ENCODE results near the gene COASY.
A peak's percentile ranks its signal among the peaks of the same experiment; 100 is the strongest.
"Not testable (repeated sequence)": the region's sequence is repeated elsewhere in the genome, so short reads cannot be mapped to it uniquely, and the experiment has no call there.

Gene COASY

DNA sequence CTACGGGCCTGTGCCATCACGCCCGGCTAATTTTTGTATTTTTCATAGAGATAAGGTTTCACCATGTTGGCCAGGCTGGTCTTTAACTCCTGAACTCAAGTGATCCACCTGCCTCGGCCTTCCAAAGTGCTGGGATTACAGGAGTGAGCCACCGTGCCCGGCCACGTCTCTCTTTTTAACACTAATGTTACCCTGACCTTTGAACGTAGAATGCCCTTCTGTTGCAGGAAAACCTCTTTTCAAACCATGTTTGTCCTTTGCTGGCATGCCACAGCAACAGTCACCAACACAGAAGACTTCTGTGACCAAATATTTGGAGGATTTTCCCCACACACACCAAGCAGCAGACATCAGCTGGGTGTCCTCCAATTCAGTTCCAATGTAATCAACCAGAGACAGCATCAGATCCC, 17.1 kb upstream of the COASY start:
- Histone ChIP-seq H3K4me2 (no peak overlapping the region), H3K4me1 (peaks cover 13 to 23% (median 17%) of the 10 kb centered on the region in 10 experiments; a peak in 19 of 20 replicates)

GRCh38 chr17:42545755-42546505, 16.0 kb upstream of the COASY start:
- H3K27ac ChIP-seq; H3K4me2 ChIP-seq; H3K9me3 ChIP-seq (replicated peaks in 1 of 11); H3K9ac ChIP-seq; H3K4me3 ChIP-seq: not testable (repeated sequence)
- peaks cover 28 to 42% (median 38%) of the 10 kb centered on the region in 11 experiments; a peak in 21 of 22 replicates for H3K36me3 ChIP-seq
- peaks cover 14 to 23% (median 17%) of the 10 kb centered on the region in 10 experiments; a peak in 19 of 20 replicates for H3K4me1 ChIP-seq
- H3K27me3 ChIP-seq = peaks cover 0 to 15% (median 0%) of the 10 kb centered on the region in 11 experiments; a peak in 3 of 22 replicates
- H4K20me1 ChIP-seq = peaks cover 0 to 57% (median 20%) of the 10 kb centered on the region in 11 experiments; a peak in 15 of 22 replicates

More for the DNA sequence above, 17.1 kb upstream of the COASY start:
- H3K27ac ChIP-seq = no peak overlapping the region
- H3K27me3 ChIP-seq = peaks cover 0 to 15% (median 0%) of the 10 kb centered on the region in 11 experiments; a peak in 3 of 22 replicates
- H4K20me1 ChIP-seq = peaks cover 0 to 56% (median 18%) of the 10 kb centered on the region in 11 experiments; a peak in 15 of 22 replicates
- no peaks in the 10 kb centered on the region for H3K9me3 ChIP-seq (replicated peaks in 1 of 11)
- TF ChIP-seq Cebpa-rat (IDR thresholded peaks at IDR 0.05) = no peak
- peaks cover 28 to 53% (median 41%) of the 10 kb centered on the region in 11 experiments; a peak in 21 of 22 replicates for H3K36me3 ChIP-seq
- no peak overlapping the region for H3K9ac ChIP-seq
- no peak overlapping the region for H3K4me3 ChIP-seq

- peaks cover 0 to 65% (median 28%) of the 10 kb centered on the region in 11 experiments; a peak in 17 of 22 replicates for H4K20me1 ChIP-seq
- H3K9ac ChIP-seq = no peak overlapping the region
- no peak overlapping the region for H3K4me3 ChIP-seq
- no peak overlapping the region for H3K27ac ChIP-seq
- peaks cover 21 to 38% (median 28%) of the 10 kb centered on the region in 11 experiments; a peak in 20 of 22 replicates for H3K36me3 ChIP-seq
- no peak for TF ChIP-seq Cebpa-rat (IDR thresholded peaks at IDR 0.05)
- no peaks in the 10 kb centered on the region for H3K9me3 ChIP-seq (replicated peaks in 1 of 11)
- no peak overlapping the region for H3K4me2 ChIP-seq
- H3K4me1 ChIP-seq = peaks cover 13 to 22% (median 16%) of the 10 kb centered on the region in 10 experiments; a peak in 19 of 20 replicates
- H3K27me3 ChIP-seq = peaks cover 0 to 15% (median 0%) of the 10 kb centered on the region in 11 experiments; a peak in 3 of 22 replicates
These were observed 14.9 kb upstream of the COASY start for GRCh38 chr17:42547001-42547461.

- Histone ChIP-seq H3K9me3 (replicated peaks in 1 of 11) (no peaks in the 10 kb centered on the region), H3K4me3 (peak overlapping the region in 6 of 10 experiments; percentile 53 to 64 (median 56); a peak in 7 of 20 replicates), H3K9ac (peak overlapping the region in 1 of 11 experiments; percentile 70; a peak in 1 of 22 replicates), H3K36me3 (peaks cover 17 to 32% (median 22%) of the 10 kb centered on the region in 11 experiments; a peak in 20 of 22 replicates), H4K20me1 (peaks cover 0 to 63% (median 28%) of the 10 kb centered on the region in 11 experiments; a peak in 17 of 22 replicates), H3K4me1 (peaks cover 14 to 24% (median 17%) of the 10 kb centered on the region in 10 experiments; a peak in 19 of 20 replicates), H3K27me3 (peaks cover 0 to 15% (median 0%) of the 10 kb centered on the region in 11 experiments; a peak in 3 of 22 replicates), H3K27ac (no peak overlapping the region), H3K4me2 (peak overlapping the region; percentile 86 to 95 (median 90))
- no peak for TF ChIP-seq Cebpa-rat (IDR thresholded peaks at IDR 0.05)
These were observed 14.3 kb upstream of the COASY start for GRCh38 chr17:42547698-42548069.

- peak overlapping the region; percentile 86 to 95 (median 90) for H3K4me2 ChIP-seq
These were observed 13.7 kb upstream of the COASY start for GRCh38 chr17:42548070-42548837.

GRCh38 chr17:42548993-42549755, 12.8 kb upstream of the COASY start:
- peaks cover 27 to 38% (median 30%) of the 10 kb centered on the region in 10 experiments for H3K4me1 ChIP-seq

More at GRCh38 chr17:42548070-42548837, 13.7 kb upstream of the COASY start:
- peaks cover 0 to 15% (median 0%) of the 10 kb centered on the region in 11 experiments; a peak in 3 of 22 replicates for H3K27me3 ChIP-seq
- peaks cover 19 to 29% (median 21%) of the 10 kb centered on the region in 10 experiments for H3K4me1 ChIP-seq
- peak overlapping the region in 7 of 11 experiments; percentile 4 to 45 (median 36); a peak in 10 of 22 replicates for H3K27ac ChIP-seq
- no peaks in the 10 kb centered on the region for H3K9me3 ChIP-seq (replicated peaks in 1 of 11)
- peak overlapping the region; percentile 34 to 69 (median 56) for H3K4me3 ChIP-seq
- H4K20me1 ChIP-seq = peaks cover 0 to 59% (median 31%) of the 10 kb centered on the region in 11 experiments; a peak in 17 of 22 replicates
- TF ChIP-seq Cebpa-rat (IDR thresholded peaks at IDR 0.05) = no peak
- peaks cover 11 to 26% (median 19%) of the 10 kb centered on the region in 11 experiments; a peak in 20 of 22 replicates for H3K36me3 ChIP-seq
- H3K9ac ChIP-seq = peak overlapping the region; percentile 33 to 75 (median 61); a peak in 20 of 22 replicates

GRCh38 chr17:42552736-42553135, 9.2 kb upstream of the COASY start, which contains the start of gene HSD17B1:
HSD17B1 (plus strand) TSS chr17:42552923; CDS start chr17:42552934, 11 bp downstream.
- H3K9ac ChIP-seq = peak within 1 kb of the TSS; percentile 83 to 94 (median 91)
- H3K9me3 ChIP-seq (replicated peaks in 1 of 11); H3K36me3 ChIP-seq: not testable (repeated sequence)
- H3K27me3 ChIP-seq = peaks cover 0 to 15% (median 0%) of the 10 kb centered on the region in 11 experiments; a peak in 3 of 22 replicates
- H3K4me3 ChIP-seq = peak within 1 kb of the TSS; percentile 67 to 98 (median 92)
- peaks cover 0 to 39% (median 19%) of the 10 kb centered on the region in 11 experiments; a peak in 16 of 22 replicates for H4K20me1 ChIP-seq
- peaks cover 38 to 52% (median 42%) of the 10 kb centered on the region in 10 experiments for H3K4me1 ChIP-seq
- peak within 1 kb of the TSS in 8 of 11 experiments; percentile 87 to 93 (median 88); a peak in 14 of 22 replicates for H3K27ac ChIP-seq
- peak within 1 kb of the TSS; percentile 82 to 99 (median 94) for H3K4me2 ChIP-seq

More at GRCh38 chr17:42548993-42549755, 12.8 kb upstream of the COASY start:
- Histone ChIP-seq H4K20me1 (peaks cover 0 to 55% (median 33%) of the 10 kb centered on the region in 11 experiments; a peak in 17 of 22 replicates), H3K4me3 (peak overlapping the region in 9 of 10 experiments; percentile 46 to 69 (median 56); a peak in 18 of 20 replicates), H3K36me3 (peaks cover 2 to 17% (median 9%) of the 10 kb centered on the region in 11 experiments; a peak in 16 of 22 replicates), H3K27me3 (peaks cover 0 to 15% (median 0%) of the 10 kb centered on the region in 11 experiments; a peak in 3 of 22 replicates), H3K9me3 (replicated peaks in 1 of 11) (no peaks in the 10 kb centered on the region), H3K27ac (peak overlapping the region in 7 of 11 experiments; percentile 4 to 45 (median 36); a peak in 10 of 22 replicates), H3K9ac (peak overlapping the region; percentile 33 to 75 (median 61); a peak in 18 of 22 replicates), H3K4me2 (peak overlapping the region; percentile 86 to 95 (median 90))
- TF ChIP-seq Cebpa-rat (IDR thresholded peaks at IDR 0.05) = no peak

Measured in BLaER1 treated with 17β-estradiol and CSF1 and Interleukin-3, amounts not matched to agents 10 nM and 100 nM (cell line).